Endodermal cell (in vitro differentiated cells): ENCODE results near the gene GLG1. TPM values are rescaled to one million over a fixed set of nuclear protein-coding genes. Genes with fewer than 3 reads are reported as not detected.

Experiments used
- DNase-seq: peaks from one replicate; pipeline ENCODE4 v3.0.0-alpha.2; 2017
- H3K27ac ChIP-seq: 2 replicates; pipeline ENCODE4 v1.5.1; 2013; ENCODE audit warnings: mild to moderate bottlenecking, low read depth, low read length, moderate library complexity
- H3K27me3 ChIP-seq: 2 replicates; pipeline ENCODE4 v1.6.1; 2013; ENCODE audit warnings: mild to moderate bottlenecking, low read length, moderate library complexity; ENCODE audit not compliant: insufficient read depth, control insufficient read depth, poor library complexity, severe bottlenecking
- H3K36me3 ChIP-seq: 2 replicates; pipeline ENCODE4 v1.7.0; 2013; ENCODE audit warnings: mild to moderate bottlenecking, low read length, moderate library complexity; ENCODE audit not compliant: control insufficient read depth, insufficient read depth
- H3K4me1 ChIP-seq: one replicate; pipeline ENCODE4 v1.7.0; 2013; ENCODE audit warnings: low read length; ENCODE audit not compliant: control insufficient read depth, insufficient read depth
- H3K4me3 ChIP-seq: 2 replicates; pipeline ENCODE4 v1.5.1; 2013; ENCODE audit warnings: mild to moderate bottlenecking, low read length, moderate library complexity
- H3K9ac ChIP-seq: 2 replicates; pipeline ENCODE4 v1.6.1; 2013; ENCODE audit warnings: mild to moderate bottlenecking, low read length, moderate library complexity; ENCODE audit not compliant: poor library complexity, severe bottlenecking; ENCODE audit errors: extremely low read depth
- H3K9me3 ChIP-seq: 2 replicates; pipeline ENCODE4 v1.6.1; 2013; ENCODE audit warnings: mild to moderate bottlenecking, low read length, moderate library complexity; ENCODE audit not compliant: control insufficient read depth
- H3K27ac Mint-ChIP-seq: 2 replicates; pipeline ENCODE4 v1.8.0; 2020; ENCODE audit warnings: mixed read lengths
- H3K27me3 Mint-ChIP-seq: 2 replicates; pipeline ENCODE4 v1.8.0; 2021; ENCODE audit warnings: mild to moderate bottlenecking, mixed read lengths; ENCODE audit not compliant: insufficient read depth
- H3K36me3 Mint-ChIP-seq: 2 replicates; pipeline ENCODE4 v1.8.0; 2020; ENCODE audit warnings: low read depth, mixed read lengths
- H3K4me1 Mint-ChIP-seq: 2 replicates; pipeline ENCODE4 v1.8.0; 2020; ENCODE audit warnings: mixed read lengths
- H3K4me3 Mint-ChIP-seq: 2 replicates; pipeline ENCODE4 v1.8.0; 2020; ENCODE audit warnings: mild to moderate bottlenecking, moderate library complexity, mixed read lengths
- H3K9me3 Mint-ChIP-seq: 2 replicates; pipeline ENCODE4 v1.8.0; 2020; ENCODE audit warnings: mild to moderate bottlenecking, mixed read lengths
- CTCF ChIP-seq: fragments of 200-600 bp; sonication (generic); conservative IDR thresholded peaks from 2 replicates; pipeline ENCODE4 v1.5.0; 2021; ENCODE audit warnings: antibody characterized with exemption, mild to moderate bottlenecking
- WGBS, 2 experiments: methylation state at CpG; one replicate each; pipeline versions ENCODE4 v1.1.5 to v1.1.7; 2013; ENCODE audit warnings: missing lambda C conversion rate in 2 of 2, mixed read lengths in 1 of 2; ENCODE audit not compliant: insufficient coverage in 1 of 2, insufficient read length in 1 of 2; 5-methylcytosine and 5-hydroxymethylcytosine counted together
- total RNA-seq, 2 donors: library from RNA; stranded (reverse); fragmentation: NEBNext Ultra II Directional in 1 of 2; extraction: Animal tissue kit (Norgen Biotek cat#: 25700) in 1 of 2; gene quantifications; 2 replicates in 1 of 2; 3 replicates in 1 of 2; pipeline ENCODE4 v1.2.1, GENCODE V29; 2021

Gene GLG1
- total RNA-seq, 2 donors from 2014 or later: 120 to 136 TPM

GRCh38 chr16:74468807-74469525 lies 137.9 kb downstream of the GLG1 start:
- no peaks in the 10 kb centered on the region for H3K4me1 ChIP-seq
- H3K9ac ChIP-seq: no peak overlapping the region
- WGBS, 2 experiments: 90 to 96% methylated on average over 4 to 9 of the region's 9 CpGs
- H3K4me3 Mint-ChIP-seq: no peak overlapping the region
- H3K36me3 ChIP-seq: peaks cover 83% of the 10 kb centered on the region
- H3K27ac Mint-ChIP-seq: no peak overlapping the region
- H3K9me3 Mint-ChIP-seq: no peaks in the 10 kb centered on the region
- no peak overlapping the region for H3K4me3 ChIP-seq
- no peaks in the 10 kb centered on the region for H3K27me3 ChIP-seq
- DNase-seq: no peak
- no peak overlapping the region for H3K27ac ChIP-seq
- H3K4me1 Mint-ChIP-seq: no peaks in the 10 kb centered on the region
- H3K9me3 ChIP-seq: no peaks in the 10 kb centered on the region
- TF ChIP-seq CTCF: no peak
- peaks cover 69% of the 10 kb centered on the region for H3K36me3 Mint-ChIP-seq
- no peaks in the 10 kb centered on the region for H3K27me3 Mint-ChIP-seq

GRCh38 chr16:74466872-74467271 lies 140.0 kb downstream of the GLG1 start:
- peaks cover 86% of the 10 kb centered on the region for H3K36me3 ChIP-seq
- no peak for DNase-seq
- H3K4me3 ChIP-seq: no peak overlapping the region
- Mint-ChIP-seq H3K27me3 (no peaks in the 10 kb centered on the region), H3K9me3 (no peaks in the 10 kb centered on the region), H3K4me3 (no peak overlapping the region), H3K27ac (no peak overlapping the region), H3K36me3 (peaks cover 72% of the 10 kb centered on the region), H3K4me1 (no peaks in the 10 kb centered on the region)
- H3K27ac ChIP-seq: no peak overlapping the region
- no peak overlapping the region for H3K9ac ChIP-seq
- WGBS, 2 experiments: 85 to 96% methylated on average over 4 to 5 of the region's 5 CpGs
- no peaks in the 10 kb centered on the region for H3K4me1 ChIP-seq
- H3K27me3 ChIP-seq: no peaks in the 10 kb centered on the region
- H3K9me3 ChIP-seq: no peaks in the 10 kb centered on the region
- TF ChIP-seq CTCF: no peak

GRCh38 chr16:74465851-74466685 lies 140.8 kb downstream of the GLG1 start:
- Histone ChIP-seq H3K4me1 (no peaks in the 10 kb centered on the region), H3K27ac (no peak overlapping the region), H3K27me3 (no peaks in the 10 kb centered on the region), H3K9me3 (no peaks in the 10 kb centered on the region), H3K4me3 (no peak overlapping the region), H3K36me3 (peaks cover 82% of the 10 kb centered on the region), H3K9ac (no peak overlapping the region)
- DNase-seq: no peak
- Mint-ChIP-seq H3K27me3 (no peaks in the 10 kb centered on the region), H3K36me3 (peaks cover 71% of the 10 kb centered on the region), H3K4me3 (no peak overlapping the region), H3K27ac (no peak overlapping the region), H3K4me1 (no peaks in the 10 kb centered on the region), H3K9me3 (no peaks in the 10 kb centered on the region)
- WGBS, 2 experiments: 85 to 95% methylated on average over 2 to 3 of the region's 6 CpGs
- no peak for TF ChIP-seq CTCF
